DMS53 (cell line): ENCODE data around the gene AFAP1L2.

Experiments used
- DNase-seq: peaks from one replicate; lab custom pipeline; 2025; lab: John Stamatoyannopoulos, UW

The AFAP1L2 gene

DNA sequence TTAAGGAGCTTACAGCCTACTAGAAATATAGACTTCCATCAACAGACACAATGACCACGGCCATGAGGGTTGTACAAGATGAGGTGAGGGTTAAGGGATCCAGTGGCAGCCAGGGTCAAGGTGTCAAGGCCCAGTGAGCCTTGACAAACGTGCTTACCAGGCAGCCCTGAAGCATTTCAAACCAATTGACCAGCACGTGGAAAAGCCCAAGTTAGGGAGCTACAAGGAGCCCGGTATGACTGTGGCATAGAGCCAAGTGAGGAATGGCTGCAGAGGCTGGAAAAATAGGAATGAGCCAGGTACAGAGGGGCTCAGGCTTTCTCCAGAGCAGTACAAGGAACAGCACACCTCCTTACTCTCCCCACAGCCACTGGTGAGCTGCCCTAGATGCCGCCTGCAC is 12.7 kb downstream of the AFAP1L2 start:
- no peak for DNase-seq

DNA sequence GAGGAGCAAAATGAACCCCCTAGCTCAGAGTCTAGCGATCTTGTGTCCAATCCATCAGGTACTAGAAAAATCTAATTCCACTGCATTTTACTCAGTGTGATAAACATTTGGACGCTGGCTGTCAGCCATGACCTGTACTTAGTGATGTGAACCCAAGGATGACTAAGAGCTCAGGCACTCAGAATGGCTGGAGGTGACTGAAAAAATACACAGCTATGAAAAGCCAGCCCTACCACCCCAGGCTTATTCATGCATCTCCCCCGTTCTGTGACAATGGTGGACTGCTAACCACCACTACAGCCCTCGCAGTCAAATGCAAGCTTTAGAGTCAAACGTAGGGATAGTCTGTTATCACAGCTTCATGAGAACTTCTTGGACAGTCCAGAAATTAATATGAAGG is 14.9 kb downstream of the AFAP1L2 start:
- peak; percentile 57 for DNase-seq

DNA sequence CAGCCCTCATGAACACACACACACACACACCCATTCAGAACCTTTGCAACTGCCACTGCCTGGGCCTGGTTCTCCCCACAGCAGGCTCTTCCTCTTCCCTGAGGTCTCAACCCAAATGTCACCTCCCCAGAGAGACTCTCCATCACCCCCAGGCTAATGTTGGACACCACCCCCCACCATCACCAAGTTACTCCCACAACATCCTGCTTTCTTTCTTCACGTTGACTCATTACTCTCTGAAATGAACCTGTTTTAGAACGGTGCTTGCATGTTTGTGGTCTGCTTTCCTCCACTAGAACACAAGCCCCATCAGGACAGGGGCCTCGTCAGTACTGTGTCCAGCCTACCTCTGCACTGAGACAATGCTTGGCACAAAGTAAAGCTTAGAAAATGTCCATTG is 16.0 kb downstream of the AFAP1L2 start:
- DNase-seq, result no peak

DNA sequence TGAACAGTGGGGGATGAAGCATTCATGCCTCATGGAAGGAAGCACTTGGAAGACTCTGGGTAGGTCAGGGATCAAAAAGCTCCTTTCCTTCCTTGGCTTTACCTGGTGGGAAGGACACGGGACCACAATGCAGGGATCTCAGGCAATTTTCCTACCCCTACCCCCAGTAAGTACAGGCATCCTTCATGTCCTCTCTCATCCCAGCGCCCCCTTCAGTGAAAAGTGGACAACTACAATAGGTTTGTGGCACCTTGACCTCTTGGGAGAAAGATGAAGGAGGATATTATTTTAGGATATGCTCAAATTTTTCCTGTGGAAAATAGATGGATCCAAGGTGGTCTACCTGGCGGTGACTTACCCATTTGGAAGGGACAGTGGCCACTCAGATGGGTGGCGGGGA is 16.5 kb downstream of the AFAP1L2 start:
- DNase-seq, result peak; percentile 9

DNA sequence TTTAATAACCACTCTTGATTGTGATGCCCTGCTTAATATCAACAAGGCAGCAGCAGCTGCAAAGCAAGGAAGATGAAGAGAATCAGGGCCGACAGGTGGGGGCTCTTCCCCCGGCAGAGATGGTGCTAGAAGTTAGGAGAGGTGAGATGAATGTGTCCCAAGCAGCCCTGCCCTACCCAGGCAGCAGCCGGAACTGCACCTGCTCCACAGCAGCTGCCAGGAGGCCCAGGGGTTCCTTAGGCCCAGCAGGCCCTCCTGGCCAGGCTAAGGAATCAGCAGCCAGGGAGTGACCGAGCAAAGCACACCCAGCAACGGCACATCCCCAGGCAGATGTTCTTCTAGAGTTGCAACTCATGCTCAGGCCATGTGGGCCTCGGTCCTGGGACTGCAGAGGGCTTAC is 17.9 kb downstream of the AFAP1L2 start:
- peak; percentile 56 for DNase-seq

DNA sequence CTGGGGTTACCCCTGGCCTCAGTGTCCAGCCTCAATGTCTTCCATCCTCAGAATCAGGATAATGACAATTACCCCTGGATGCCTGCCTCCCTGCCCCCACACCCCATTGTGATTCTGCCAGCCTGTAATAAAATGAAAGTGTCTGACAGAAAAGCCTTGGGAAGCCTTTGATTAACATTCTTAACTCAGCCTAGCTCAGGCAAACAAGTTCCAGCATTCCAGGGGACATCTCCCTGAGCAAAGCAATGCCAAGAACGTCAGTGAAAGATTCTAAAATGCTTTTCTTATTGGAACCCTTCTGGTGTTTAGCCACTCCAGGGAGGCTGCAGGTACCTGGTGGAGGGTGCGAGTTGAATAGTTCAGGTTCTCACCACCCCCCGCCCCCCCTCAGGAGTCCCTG is 18.7 kb downstream of the AFAP1L2 start:
- DNase-seq, result no peak

DNA sequence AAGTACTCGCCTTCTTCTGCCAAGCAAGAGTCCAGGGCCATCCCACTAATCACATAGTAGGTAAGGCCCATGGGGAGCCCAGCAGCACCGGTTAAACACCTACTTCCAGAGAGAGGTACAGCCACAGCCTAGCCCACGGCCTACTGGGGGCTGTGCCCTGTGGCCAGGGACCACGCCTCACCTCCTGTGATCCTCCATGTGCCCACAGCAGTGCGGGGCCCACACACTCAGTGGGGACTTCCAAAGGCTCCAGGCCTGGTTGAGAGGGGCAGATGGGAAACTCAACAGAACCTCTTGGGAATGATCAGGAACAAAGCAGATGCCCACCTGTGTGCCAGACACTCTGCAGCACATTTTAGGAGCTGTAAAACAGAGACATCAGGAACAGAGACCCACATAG is 19.7 kb downstream of the AFAP1L2 start:
- no peak for DNase-seq

DNA sequence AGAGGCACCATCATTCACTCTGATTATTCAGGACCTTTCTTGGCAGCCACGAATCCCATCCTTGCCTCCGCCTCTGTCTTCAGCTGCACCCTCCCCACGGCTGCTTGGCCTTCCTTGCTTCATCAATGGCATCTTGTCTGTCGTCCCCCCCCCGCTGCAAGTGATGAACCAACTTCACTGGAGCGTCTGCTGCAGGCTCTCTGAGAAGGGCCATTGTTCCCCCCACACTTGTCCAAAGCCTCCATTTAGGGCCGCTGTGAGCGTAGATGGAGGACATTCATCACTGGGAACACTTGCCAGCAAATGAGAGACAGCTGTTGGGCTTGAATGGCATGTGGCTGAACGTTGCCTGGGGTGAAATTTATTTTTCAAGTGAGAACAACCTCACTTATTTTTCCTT is 20.1 kb downstream of the AFAP1L2 start:
- DNase-seq, result no peak

DNA sequence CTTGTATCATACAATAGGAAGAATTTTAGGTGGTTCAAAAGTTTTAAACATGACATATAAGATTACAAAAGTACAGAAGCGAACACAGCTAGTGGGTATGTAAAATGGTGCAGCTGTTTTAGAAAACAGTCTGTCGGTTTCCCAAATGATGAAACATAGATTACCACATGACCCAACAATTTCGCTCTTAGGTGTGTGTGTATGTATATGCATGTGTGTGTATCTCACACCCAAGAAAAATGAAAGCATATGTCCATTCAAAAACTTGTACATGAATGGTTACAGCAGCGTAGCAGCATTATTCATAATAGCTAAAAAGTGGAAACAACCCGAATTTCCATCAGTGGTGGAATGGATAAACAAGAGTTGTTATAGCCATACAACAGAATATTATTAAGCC is 23.5 kb downstream of the AFAP1L2 start:
- no peak for DNase-seq

DNA sequence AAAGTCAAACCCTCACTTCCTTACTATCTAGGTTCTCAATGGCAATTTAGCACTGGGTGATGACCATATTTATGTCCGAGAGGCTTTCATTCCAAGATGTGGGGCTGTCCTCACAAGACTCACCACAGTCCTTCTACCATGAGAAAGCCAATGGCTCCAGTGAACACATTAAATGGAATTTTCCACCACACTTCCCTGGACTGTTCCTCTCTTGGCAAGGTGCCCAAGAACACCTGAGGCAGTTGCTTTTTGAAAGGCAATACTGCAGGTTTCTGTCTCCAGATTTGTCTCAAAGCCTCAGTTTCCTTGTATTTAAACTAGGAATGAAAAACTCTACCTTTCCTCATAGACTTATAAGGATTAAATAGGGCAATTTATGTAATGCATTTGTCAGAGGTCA is 24.2 kb downstream of the AFAP1L2 start:
- DNase-seq, result peak; percentile 22

DNA sequence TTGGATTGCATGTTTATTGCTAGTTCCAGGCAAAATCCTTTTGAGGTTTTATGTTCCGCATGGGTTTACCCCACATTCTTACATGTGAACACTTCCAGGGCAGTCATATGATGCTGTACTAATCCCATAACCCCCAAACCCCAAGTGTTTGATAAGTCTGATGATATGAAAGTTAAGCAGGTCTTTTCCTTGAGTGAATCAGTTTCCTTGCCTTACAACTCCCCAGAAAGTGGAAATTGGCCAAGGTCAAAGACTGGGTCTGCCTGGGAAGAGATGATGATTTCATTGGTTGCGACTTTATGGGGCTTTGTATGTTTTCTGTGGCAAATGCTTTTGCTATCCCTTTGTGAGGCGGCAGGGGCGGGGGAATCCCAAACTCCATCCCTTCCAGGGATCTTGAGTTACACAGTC is 24.7 kb downstream of the AFAP1L2 start:
- DNase-seq, result no peak

DNA sequence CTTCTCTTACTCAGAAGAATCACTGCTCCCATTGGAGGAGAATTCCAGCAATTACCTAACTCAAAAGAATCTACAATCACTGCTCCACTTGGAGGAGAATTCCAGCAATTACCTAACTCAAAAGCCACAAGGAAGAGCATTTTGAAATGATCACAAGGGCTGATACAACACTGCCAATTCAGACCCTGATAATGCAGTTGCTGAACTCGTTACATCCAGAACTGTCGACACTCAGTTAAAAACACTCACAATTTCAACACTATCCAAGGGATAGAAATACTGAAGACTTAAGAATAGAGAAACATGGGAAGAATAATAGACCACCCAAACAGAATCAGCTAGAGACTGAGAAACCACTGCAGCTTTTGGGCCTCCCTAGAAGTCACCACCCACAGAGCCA is 27.8 kb downstream of the AFAP1L2 start:
- no peak for DNase-seq

DNA sequence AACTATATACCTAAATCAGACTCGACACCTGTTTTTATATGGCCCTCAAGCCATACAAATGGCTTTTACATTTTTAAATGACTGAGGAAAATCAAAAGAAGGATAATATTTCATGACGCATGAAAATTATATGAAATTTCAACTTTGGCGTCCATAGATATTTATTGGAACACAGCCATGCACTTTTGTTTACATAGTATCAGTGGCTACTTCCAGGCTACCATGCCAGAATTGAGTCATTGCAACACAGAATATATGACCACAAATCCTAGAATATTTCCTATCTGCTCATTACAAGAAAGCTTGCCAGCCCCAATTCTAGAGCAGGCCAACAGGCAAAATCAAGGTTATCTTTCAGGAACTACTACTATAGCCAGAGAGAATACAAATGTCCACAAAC is 29.3 kb downstream of the AFAP1L2 start:
- DNase-seq, result peak; percentile 38

DNA sequence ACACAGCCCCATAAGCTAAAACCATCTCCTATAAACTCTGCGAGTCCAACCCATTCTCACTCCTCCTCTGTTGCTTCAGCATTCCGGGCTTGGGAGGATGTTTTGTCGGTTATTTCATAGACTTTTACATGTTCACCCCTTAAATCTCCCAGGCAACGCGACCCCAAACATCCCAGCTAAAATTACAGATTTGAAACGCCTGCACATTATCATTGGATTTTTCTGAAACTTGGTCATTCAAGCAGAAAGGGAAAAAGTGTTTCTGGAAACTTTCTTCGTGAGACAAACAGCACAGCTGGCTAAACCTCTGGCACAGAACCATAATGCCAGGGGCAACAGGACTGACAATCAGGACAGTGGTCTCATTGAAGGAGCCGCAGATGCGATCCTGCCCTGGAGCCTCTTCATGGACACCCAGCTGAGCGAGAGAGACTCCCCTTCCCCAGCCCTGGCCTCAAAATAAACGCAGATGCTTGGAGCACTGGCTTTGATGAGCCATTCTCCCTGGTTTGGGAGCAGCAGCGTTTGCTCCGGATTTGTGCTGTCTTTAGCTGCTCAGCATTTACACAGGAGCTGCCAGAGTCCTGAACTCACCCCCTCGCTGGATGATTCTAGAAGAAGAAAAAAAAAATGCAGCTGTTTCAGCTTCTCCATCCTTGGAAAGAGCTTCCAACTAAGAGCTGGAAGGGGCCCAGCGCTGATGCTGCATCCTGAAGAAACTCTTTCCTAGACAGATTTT is 30.1 kb downstream of the AFAP1L2 start:
- no peak for DNase-seq

DNA sequence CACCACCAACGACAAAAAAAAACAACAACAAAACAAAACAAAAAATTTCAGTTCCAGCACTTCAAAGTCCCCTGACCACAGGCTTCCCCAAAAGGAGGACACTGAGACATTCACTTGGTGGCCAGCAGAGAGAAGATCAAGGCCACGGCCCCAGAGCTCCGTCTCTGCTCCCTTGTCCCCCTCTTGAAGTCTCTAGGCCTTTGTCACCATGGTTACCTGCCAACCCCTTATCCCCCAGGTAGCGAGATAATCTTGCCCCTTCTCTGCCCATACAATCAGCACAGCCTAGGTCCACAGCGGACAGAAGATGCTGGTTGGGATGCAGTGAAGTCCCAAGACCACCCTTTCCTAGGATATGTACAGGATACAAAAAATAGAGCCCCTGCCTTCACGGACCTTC is 30.7 kb downstream of the AFAP1L2 start:
- no peak for DNase-seq

DNA sequence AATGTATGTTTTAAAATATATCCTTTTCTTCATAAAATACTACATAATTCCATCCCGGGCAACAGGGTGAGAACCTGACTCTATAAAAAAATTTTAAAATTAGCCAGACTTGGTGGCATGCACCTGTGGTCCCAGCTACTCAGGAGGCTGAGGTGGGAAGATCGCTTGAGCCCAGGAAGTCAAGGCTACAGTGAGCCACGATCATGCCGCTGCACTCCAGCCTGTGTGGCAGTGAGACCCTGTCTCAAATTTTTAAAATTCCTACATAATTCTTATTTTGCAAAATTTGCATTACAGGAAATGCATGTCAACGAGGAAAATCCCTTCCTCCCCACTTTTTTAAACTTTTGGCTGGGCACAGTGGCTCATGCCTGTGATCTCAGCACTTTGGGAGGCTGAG is 31.3 kb downstream of the AFAP1L2 start:
- DNase-seq, result no peak

DNA sequence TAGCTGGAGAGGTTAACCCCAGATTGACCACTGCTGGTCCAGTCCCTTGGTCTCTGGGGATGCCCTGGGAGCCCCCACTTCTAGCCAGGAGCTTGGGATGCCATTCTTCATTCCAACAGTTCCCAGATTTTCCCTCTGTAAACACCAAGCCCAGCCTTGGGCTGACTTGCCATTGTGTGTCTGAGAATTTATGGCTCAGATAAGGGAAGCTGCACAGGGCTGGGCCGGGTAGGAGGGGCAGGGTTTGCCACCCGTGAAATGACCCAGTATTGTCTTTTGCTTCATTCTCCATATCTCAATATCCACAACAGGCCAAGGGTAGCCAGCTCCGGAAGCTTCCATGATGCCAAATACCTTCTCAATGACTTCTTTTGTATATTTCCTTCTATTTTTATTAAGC is 32.1 kb downstream of the AFAP1L2 start:
- DNase-seq, result no peak

DNA sequence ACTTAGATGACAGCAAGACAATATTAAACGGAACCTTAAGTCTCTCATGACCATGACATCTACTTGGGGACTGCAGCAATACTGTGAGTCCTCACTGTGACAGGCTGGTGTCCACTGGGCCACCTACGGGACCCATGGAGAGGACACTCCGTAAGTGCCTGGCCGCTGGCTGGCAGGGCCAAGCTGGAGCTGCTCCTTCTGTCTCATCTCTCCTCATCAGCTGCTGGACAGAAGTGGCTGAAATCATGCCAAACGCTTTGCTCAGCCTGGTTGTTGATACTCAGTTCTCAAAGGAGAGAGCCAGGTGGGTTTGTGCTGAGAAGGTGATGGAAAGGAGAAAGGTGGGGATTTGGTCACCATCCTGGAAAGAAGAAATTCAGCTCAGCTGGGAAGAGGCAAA is 33.3 kb downstream of the AFAP1L2 start:
- no peak for DNase-seq

DNA sequence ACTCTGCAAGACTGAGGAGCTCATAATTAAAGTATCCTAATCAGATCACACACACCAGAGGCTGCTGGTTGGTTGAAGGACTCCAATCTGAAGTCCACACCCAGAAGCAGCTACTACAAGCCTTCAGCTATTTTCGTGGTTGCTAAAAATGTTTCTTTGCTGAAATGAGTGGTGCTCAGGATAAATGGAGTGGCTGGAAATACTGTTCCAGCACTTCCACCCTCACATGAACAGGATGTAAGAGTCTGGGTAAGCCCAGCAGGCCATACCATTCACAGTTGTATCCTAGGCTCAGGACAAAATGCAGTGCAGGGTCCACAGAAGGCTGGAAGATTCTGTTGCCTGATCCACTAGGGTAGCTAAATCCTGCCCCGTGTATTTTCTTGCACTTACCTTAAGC is 34.1 kb downstream of the AFAP1L2 start:
- DNase-seq, result no peak

DNA sequence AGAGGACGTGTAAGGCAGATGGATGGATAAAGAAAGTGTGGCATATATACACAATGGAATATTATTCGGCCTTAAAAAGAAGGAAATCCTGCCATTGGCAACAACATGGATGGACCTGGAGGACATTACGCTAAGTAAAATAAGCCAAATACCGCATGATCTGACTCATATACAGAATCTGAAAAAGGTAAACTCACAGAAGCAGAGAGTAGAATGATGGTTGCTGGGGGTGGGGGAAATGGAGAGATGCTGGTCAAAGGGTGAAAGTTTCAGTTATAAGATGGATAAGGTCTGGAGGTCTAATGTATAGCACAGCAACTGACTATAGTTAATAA is 36.3 kb downstream of the AFAP1L2 start:
- no peak for DNase-seq

DNA sequence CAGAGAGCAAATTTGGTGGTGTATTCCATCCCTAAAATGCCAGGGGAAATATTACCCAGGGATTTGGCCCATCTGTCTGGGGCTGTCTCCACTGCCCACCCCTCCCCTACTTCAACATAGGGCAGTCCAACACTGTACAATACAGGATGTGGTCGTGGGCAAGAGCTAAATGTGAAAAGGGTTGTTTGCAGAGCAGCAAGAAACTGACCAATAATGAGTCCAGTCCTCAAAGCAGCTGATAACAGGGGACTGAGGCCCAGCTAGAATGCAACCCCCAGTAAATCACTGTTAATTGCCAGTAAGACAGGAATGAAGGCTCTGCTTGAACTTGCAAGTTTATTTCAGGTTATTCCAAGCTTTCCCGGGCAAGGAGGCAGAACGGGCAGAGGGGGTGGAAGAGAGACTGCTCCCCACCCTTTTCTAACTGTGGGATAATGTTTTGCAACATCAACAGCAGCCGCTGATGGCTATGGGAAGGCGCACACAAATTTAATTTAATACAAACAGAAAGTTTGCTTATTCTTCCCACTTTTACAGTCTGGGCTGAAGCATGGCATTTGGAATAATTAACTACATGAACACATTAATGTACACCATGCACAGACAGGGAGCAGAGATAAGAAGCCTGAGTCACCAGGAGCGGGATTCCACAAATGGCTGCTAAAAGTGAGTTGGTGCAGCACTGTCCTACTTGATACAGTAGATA is 36.8 kb downstream of the AFAP1L2 start:
- DNase-seq, result no peak

DNA sequence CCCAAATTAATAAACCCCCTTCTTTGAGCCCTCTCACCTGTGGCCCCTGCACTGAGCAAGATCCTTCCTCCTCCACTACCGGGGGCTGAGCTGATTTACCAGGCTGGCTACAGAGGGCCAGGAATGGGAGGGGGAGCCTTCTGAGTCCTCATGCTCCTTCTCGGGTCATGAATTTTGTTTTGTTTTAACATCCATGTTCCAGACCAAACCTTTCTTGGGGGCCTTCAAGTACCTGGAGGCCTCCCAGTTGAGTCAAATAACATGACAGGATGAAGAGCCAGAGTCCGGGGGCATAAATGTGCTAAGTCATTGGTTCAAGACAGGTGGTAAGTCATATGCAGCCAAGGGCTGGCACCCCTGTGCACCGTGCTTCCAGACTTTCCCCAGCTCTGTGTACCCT is 39.6 kb downstream of the AFAP1L2 start:
- DNase-seq, result no peak

DNA sequence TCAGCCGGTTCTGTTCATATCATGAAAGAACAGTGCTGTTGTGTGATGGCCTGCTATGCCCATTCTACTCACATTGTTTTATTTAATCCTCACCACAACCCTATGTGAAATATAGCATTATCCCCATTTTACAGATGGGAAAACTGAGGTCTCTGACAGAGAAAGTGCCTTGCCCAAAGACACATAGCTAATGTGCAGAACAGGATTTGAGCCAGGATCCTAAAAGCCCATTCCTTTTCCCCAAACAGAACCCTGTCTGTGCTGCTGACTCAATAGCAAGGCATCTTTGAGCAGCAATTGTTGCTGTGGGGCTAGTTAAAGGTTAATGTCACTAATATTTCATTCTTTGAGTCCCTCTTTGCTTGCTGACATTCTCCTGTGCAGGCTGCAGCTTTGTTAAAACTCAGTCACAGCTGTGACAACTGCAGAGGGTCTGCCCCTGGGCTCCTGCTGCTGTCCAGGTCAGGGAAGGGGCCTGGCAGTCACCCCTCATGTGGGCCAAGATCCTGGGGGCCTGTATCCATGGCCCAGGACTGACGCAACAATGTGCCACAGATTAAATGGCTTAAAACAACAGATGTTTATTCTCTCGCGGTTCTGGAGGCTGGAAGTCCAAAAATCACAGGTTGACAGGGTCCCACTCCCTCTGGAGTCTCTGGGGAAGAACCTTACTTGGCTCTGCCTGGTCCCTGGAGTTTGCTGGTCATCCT is 40.4 kb downstream of the AFAP1L2 start:
- DNase-seq, result no peak
